Measurements from ENCODE around the gene FUT2.

Gene FUT2

GRCh38 chr19:48718711-48719231, 23.0 kb downstream of the FUT2 start:
- H3K27ac ChIP-seq: no peak overlapping the region
- no peaks in the 10 kb centered on the region for H3K36me3 ChIP-seq (ENCODE audit: insufficient read depth)
- H2AFZ ChIP-seq (ENCODE audit: low read depth): no peak overlapping the region
- no peak overlapping the region for H3K9ac ChIP-seq
- no peak overlapping the region for H3K4me2 ChIP-seq
- no peak overlapping the region for H3K4me3 ChIP-seq (IDR thresholded peaks at IDR 0.05; ENCODE audit: insufficient read depth, low read depth, low read length)
- no peaks in the 10 kb centered on the region for H3K27me3 ChIP-seq (ENCODE audit: insufficient read depth, low read depth)
- H4K20me1 ChIP-seq (ENCODE audit: insufficient read depth): no peaks in the 10 kb centered on the region
- peaks cover 11% of the 10 kb centered on the region for H3K4me1 ChIP-seq (ENCODE audit: low read depth, poor library complexity, severe bottlenecking)
- H3K79me2 ChIP-seq (ENCODE audit: insufficient read depth, low read depth): no peaks in the 10 kb centered on the region
- TF ChIP-seq CTCF (conservative IDR thresholded peaks at IDR 0.05; ENCODE audit: low read depth, low read length): no peak

GRCh38 chr19:48719263-48720171, 23.7 kb downstream of the FUT2 start, which contains the start of gene MAMSTR:
Gene MAMSTR (minus strand): TSS chr19:48719725. CDS start chr19:48719031, 694 bp downstream.
- Histone ChIP-seq H3K79me2 (ENCODE audit: insufficient read depth, low read depth) (no peaks in the 10 kb centered on the region), H3K36me3 (ENCODE audit: insufficient read depth) (no peaks in the 10 kb centered on the region), H3K27ac (peak within 1 kb of the TSS; percentile 69; the same call in 1 of the 2 replicates), H3K4me2 (peak within 1 kb of the TSS; percentile 31), H3K4me1 (ENCODE audit: low read depth, poor library complexity, severe bottlenecking) (peaks cover 11% of the 10 kb centered on the region), H4K20me1 (ENCODE audit: insufficient read depth) (no peaks in the 10 kb centered on the region), H3K4me3 (IDR thresholded peaks at IDR 0.05; ENCODE audit: insufficient read depth, low read depth, low read length) (no peak within 1 kb of the TSS), H3K27me3 (ENCODE audit: insufficient read depth, low read depth) (no peaks in the 10 kb centered on the region), H2AFZ (ENCODE audit: low read depth) (peak within 1 kb of the TSS; percentile 78), H3K9ac (peak within 1 kb of the TSS; percentile 72)
- no peak for TF ChIP-seq CTCF (conservative IDR thresholded peaks at IDR 0.05; ENCODE audit: low read depth, low read length)

GRCh38 chr19:48720251-48720612, 24.5 kb downstream of the FUT2 start:
- H3K4me1 ChIP-seq (ENCODE audit: low read depth, poor library complexity, severe bottlenecking): peaks cover 8% of the 10 kb centered on the region
- H3K4me3 ChIP-seq (IDR thresholded peaks at IDR 0.05; ENCODE audit: insufficient read depth, low read depth, low read length): no peak overlapping the region
- H3K27ac ChIP-seq: no peak overlapping the region
- no peak for TF ChIP-seq CTCF (conservative IDR thresholded peaks at IDR 0.05; ENCODE audit: low read depth, low read length)
- no peaks in the 10 kb centered on the region for H3K36me3 ChIP-seq (ENCODE audit: insufficient read depth)
- no peaks in the 10 kb centered on the region for H3K79me2 ChIP-seq (ENCODE audit: insufficient read depth, low read depth)
- no peaks in the 10 kb centered on the region for H4K20me1 ChIP-seq (ENCODE audit: insufficient read depth)
- H3K27me3 ChIP-seq (ENCODE audit: insufficient read depth, low read depth): no peaks in the 10 kb centered on the region
- peak overlapping the region; percentile 31 for H3K4me2 ChIP-seq
- no peak overlapping the region for H3K9ac ChIP-seq
- peak overlapping the region; percentile 78 for H2AFZ ChIP-seq (ENCODE audit: low read depth)

GRCh38 chr19:48720613-48721296, 25.0 kb downstream of the FUT2 start:
- Histone ChIP-seq H3K27me3 (ENCODE audit: insufficient read depth, low read depth) (no peaks in the 10 kb centered on the region), H3K79me2 (ENCODE audit: insufficient read depth, low read depth) (no peaks in the 10 kb centered on the region), H2AFZ (ENCODE audit: low read depth) (peak overlapping the region; percentile 78), H4K20me1 (ENCODE audit: insufficient read depth) (no peaks in the 10 kb centered on the region), H3K4me1 (ENCODE audit: low read depth, poor library complexity, severe bottlenecking) (peaks cover 8% of the 10 kb centered on the region), H3K27ac (peak overlapping the region; percentile 69), H3K4me2 (peak overlapping the region; percentile 31), H3K4me3 (IDR thresholded peaks at IDR 0.05; ENCODE audit: insufficient read depth, low read depth, low read length) (no peak overlapping the region), H3K36me3 (ENCODE audit: insufficient read depth) (no peaks in the 10 kb centered on the region), H3K9ac (peak overlapping the region; percentile 72)
- no peak for TF ChIP-seq CTCF (conservative IDR thresholded peaks at IDR 0.05; ENCODE audit: low read depth, low read length)
